Measurements from ENCODE around the gene ADAM15.

ADAM15 gene

GRCh38 chr1:155092131-155092530 is 41.0 kb downstream of the ADAM15 start:
- no peak for DNase-seq

GRCh38 chr1:155092641-155093040 is 41.5 kb downstream of the ADAM15 start:
- DNase-seq: no peak

- DNase-seq: peak; percentile 77
Observed at GRCh38 chr1:155093911-155094621, 43.0 kb downstream of the ADAM15 start.

- no peak for DNase-seq
Observed at GRCh38 chr1:155094622-155094948, 43.5 kb downstream of the ADAM15 start.

- no peak for DNase-seq
Observed at GRCh38 chr1:155099331-155099730, 48.2 kb downstream of the ADAM15 start.

GRCh38 chr1:155103325-155103724 is 52.2 kb downstream of the ADAM15 start:
- DNase-seq: no peak

GRCh38 chr1:155104605-155105534 is 53.8 kb downstream of the ADAM15 start:
- DNase-seq: no peak

- DNase-seq: no peak
Observed at GRCh38 chr1:155105604-155106011, 54.5 kb downstream of the ADAM15 start.

GRCh38 chr1:155106862-155107261 is 55.7 kb downstream of the ADAM15 start:
- DNase-seq: no peak

GRCh38 chr1:155107309-155108264 is 56.5 kb downstream of the ADAM15 start:
- DNase-seq: no peak

- no peak for DNase-seq
Observed at GRCh38 chr1:155108296-155108695, 57.2 kb downstream of the ADAM15 start.

GRCh38 chr1:155110381-155110780 is 59.3 kb downstream of the ADAM15 start:
- no peak for DNase-seq

GRCh38 chr1:155110826-155111225 is 59.7 kb downstream of the ADAM15 start:
- no peak for DNase-seq

All from NCI-H446 treated with DMSO at 0.1 percent for 48 hours (cell line).